GM12875 (cell line): ENCODE results near the gene POLR2C.

Source experiments
- H3K4me3 ChIP-seq: one replicate; pipeline ENCODE4 v1.5.1; 2011; ENCODE audit warnings: low read depth, low read length, control low read depth
- TF ChIP-seq, protein P1 (sequence below): IDR thresholded peaks from 2 replicates; pipeline ENCODE4 v1.5.1; 2011; ENCODE audit warnings: low read depth, mild to moderate bottlenecking, control low read depth, inconsistent platforms, low read length, moderate library complexity, borderline replicate concordance; ENCODE audit not compliant: insufficient read depth

Gene POLR2C

DNA sequence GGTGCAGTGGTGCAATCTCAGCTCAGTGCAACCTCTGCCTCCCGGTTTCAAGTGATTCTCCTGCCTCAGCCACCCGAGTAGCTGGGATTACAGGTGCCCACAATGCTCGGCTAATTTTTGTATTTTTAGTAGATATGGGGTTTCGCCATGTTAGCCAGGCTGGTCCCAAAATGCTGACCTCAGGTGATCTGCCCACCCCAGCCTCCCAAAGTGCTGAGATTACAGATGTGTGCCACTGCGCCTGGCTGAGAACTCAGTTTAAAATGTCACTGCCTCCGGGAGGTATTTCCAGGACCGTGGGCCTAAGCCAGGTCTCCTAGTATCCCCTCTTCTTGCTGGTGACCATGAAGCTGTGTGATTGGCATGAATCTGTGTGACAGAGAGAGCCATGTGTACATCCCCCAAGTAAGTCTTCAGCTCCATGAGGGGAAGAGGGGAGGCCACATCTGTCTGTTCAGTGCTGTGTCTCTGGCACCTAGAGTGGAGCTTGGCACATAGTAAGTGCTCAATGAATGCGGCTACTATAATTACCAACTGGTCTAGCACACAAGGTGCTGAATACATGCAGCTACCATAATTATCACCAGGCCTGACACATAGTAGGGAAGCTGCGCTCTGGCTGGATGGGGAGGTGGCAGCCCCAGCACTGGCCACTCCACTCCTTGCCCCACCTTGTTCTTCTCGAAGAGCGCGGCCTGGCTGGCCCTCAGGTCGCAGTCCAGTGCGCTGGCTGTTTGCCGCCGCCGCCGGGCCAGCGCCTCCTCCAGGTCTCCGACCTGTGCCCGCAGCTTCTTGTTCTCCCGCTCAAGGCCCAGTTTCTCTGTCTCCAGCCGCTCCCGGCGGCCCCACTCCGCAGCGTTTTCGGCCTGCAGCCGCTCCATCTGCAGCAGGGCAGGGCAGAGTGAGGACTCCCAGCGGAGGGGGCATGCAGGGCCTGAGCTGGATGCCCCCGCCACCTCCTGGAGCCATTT lies 55.2 kb downstream of the POLR2C start:
- TF ChIP-seq, protein P1, sequence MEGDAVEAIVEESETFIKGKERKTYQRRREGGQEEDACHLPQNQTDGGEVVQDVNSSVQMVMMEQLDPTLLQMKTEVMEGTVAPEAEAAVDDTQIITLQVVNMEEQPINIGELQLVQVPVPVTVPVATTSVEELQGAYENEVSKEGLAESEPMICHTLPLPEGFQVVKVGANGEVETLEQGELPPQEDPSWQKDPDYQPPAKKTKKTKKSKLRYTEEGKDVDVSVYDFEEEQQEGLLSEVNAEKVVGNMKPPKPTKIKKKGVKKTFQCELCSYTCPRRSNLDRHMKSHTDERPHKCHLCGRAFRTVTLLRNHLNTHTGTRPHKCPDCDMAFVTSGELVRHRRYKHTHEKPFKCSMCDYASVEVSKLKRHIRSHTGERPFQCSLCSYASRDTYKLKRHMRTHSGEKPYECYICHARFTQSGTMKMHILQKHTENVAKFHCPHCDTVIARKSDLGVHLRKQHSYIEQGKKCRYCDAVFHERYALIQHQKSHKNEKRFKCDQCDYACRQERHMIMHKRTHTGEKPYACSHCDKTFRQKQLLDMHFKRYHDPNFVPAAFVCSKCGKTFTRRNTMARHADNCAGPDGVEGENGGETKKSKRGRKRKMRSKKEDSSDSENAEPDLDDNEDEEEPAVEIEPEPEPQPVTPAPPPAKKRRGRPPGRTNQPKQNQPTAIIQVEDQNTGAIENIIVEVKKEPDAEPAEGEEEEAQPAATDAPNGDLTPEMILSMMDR, result no peak
- no peak overlapping the region for H3K4me3 ChIP-seq

DNA sequence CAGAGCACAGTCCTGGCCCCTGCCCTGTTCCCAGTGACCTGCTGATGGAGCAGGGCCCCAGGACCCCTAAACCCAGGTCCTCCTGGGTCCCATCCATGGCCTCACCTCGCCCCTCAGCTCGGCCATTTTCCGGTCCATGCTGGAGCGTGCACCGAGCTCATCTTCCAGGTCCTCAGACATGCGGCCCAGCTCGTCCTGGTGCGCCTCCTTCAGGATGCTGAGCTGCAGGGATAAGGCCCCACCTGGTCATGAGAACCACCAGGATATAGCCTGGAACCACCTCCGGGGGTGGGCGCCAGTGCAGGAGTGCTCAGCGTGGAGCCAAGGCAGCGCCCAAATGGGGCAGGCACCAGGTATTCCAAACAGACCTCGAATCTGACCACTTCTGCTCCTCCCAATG lies 56.0 kb downstream of the POLR2C start:
- TF ChIP-seq, protein P1, result no peak
- H3K4me3 ChIP-seq, result no peak overlapping the region

DNA sequence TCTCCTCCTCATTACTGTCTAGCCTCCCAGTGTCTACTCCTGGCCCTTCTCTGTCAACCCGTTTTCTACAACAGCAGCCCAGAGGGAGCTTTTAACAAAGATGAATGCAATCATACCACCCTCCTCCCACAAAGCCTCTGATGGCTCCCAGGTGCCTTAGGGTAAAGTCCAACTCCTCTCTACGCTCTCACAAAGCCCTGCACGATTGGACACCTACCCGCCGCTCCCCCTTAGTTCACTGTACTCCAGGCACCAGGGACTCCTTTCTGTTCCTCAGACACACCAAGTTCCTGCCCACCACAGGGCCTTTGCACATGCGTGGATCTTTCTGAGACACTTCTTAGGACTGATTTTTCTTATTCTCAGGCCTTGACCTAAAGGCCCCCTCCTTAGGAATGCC lies 56.4 kb downstream of the POLR2C start:
- H3K4me3 ChIP-seq, result no peak overlapping the region
- TF ChIP-seq, protein P1, result no peak

DNA sequence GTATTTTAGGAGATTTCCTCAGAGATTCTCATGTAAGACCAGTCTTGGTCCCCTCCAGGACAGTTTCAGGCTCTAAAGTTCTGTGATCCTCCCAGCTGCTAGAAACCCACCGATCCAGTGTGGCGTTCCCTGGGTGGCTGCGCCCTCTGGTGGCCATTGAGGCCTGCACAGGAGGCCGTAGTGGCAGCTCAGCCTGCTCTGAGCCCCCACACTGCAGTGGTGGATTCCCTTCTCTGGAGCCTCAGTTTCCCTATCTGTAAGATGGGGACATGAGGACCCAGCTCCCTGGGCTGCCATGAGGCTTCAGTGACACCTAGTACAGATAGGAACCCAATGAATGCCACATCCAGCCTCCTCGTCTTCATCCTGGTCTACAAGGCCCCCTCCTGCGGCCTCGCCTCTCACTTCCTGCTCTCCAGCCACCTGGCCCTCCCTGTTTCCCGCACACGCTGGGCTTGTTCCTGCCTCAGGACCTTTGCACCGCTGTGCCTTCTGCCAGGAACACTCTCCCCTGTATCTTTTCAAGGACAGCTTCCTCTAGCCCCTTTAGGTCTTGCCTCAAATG lies 57.4 kb downstream of the POLR2C start:
- no peak overlapping the region for H3K4me3 ChIP-seq
- TF ChIP-seq, protein P1, result peak; percentile 98
